ENCODE data around the gene LPP. TPM values are rescaled to one million over a fixed set of nuclear protein-coding genes. Genes with fewer than 3 reads are reported as not detected.

The LPP gene
- total RNA-seq, 1 donor from 2014 or later: 23.1 TPM

DNA sequence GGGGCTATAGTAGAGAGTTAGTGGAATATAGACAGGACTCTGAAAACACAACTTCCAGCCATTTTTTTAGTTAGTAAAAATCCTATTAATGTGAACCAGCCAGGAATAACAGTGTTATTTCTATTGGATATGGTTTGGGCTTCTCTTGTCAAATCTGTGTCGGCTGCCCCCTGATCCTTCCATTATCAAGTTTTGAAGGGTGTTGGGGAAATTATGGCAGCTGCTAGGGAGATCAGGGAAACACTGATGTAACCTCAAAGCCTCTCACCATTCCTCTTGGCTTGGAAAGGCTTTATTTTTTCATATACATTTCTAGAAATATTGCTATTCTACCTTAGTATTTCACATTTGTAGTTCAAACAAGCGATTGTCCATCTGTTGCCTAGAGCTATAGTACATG lies 724.1 kb downstream of the LPP start:
- no peaks in the 10 kb centered on the region for H3K36me3 Mint-ChIP-seq (ENCODE audit: unreplicated experiment)
- TF ChIP-seq, protein P1, sequence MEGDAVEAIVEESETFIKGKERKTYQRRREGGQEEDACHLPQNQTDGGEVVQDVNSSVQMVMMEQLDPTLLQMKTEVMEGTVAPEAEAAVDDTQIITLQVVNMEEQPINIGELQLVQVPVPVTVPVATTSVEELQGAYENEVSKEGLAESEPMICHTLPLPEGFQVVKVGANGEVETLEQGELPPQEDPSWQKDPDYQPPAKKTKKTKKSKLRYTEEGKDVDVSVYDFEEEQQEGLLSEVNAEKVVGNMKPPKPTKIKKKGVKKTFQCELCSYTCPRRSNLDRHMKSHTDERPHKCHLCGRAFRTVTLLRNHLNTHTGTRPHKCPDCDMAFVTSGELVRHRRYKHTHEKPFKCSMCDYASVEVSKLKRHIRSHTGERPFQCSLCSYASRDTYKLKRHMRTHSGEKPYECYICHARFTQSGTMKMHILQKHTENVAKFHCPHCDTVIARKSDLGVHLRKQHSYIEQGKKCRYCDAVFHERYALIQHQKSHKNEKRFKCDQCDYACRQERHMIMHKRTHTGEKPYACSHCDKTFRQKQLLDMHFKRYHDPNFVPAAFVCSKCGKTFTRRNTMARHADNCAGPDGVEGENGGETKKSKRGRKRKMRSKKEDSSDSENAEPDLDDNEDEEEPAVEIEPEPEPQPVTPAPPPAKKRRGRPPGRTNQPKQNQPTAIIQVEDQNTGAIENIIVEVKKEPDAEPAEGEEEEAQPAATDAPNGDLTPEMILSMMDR (IDR thresholded peaks at IDR 0.05; ENCODE audit: partially characterized antibody, unreplicated experiment): no peak
- H3K9me3 Mint-ChIP-seq (ENCODE audit: unreplicated experiment): no peaks in the 10 kb centered on the region
- no peaks in the 10 kb centered on the region for H3K27me3 Mint-ChIP-seq (ENCODE audit: unreplicated experiment)
- DNase-seq: no peak
- H3K4me3 Mint-ChIP-seq (ENCODE audit: unreplicated experiment): no peak overlapping the region
- H3K27ac Mint-ChIP-seq (ENCODE audit: unreplicated experiment): no peak overlapping the region
- H3K4me1 Mint-ChIP-seq (ENCODE audit: low read depth, unreplicated experiment): no peaks in the 10 kb centered on the region

DNA sequence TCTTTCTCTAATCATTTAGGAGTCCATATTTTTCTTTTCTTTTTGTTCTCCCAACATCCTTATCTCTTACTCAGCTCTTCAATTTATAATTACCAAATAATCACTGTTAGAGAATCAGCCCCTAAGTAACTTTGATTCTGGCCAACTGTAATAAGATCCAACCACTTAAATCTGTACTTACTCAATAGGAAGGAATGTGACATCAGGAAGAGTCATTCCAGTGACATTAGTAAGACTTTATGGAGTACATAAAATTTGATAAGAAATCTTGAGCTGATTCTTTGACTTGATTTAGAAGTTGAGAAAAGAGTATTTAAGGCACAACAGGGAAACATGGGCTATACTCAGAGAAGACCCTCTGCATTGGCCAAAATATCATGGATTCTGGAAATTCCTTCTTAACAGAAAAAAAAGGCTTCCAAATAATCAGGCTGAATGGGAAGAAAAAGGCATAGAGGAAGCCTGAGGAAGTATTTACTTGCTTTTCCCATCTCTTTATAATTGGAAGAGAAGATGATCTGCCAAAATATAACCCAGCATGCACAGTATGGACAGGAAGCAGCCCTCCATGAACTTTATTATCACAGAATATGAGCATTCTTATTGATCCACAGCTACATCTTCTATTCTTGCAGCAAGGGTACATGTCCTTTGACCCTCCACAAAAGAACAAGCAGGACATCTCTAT lies 728.1 kb downstream of the LPP start:
- no peak overlapping the region for H3K4me3 Mint-ChIP-seq (ENCODE audit: unreplicated experiment)
- no peaks in the 10 kb centered on the region for H3K9me3 Mint-ChIP-seq (ENCODE audit: unreplicated experiment)
- H3K4me1 Mint-ChIP-seq (ENCODE audit: low read depth, unreplicated experiment): no peaks in the 10 kb centered on the region
- no peak overlapping the region for H3K27ac Mint-ChIP-seq (ENCODE audit: unreplicated experiment)
- TF ChIP-seq, protein P1 (IDR thresholded peaks at IDR 0.05; ENCODE audit: partially characterized antibody, unreplicated experiment): no peak
- no peak for DNase-seq
- H3K36me3 Mint-ChIP-seq (ENCODE audit: unreplicated experiment): no peaks in the 10 kb centered on the region
- H3K27me3 Mint-ChIP-seq (ENCODE audit: unreplicated experiment): no peaks in the 10 kb centered on the region

DNA sequence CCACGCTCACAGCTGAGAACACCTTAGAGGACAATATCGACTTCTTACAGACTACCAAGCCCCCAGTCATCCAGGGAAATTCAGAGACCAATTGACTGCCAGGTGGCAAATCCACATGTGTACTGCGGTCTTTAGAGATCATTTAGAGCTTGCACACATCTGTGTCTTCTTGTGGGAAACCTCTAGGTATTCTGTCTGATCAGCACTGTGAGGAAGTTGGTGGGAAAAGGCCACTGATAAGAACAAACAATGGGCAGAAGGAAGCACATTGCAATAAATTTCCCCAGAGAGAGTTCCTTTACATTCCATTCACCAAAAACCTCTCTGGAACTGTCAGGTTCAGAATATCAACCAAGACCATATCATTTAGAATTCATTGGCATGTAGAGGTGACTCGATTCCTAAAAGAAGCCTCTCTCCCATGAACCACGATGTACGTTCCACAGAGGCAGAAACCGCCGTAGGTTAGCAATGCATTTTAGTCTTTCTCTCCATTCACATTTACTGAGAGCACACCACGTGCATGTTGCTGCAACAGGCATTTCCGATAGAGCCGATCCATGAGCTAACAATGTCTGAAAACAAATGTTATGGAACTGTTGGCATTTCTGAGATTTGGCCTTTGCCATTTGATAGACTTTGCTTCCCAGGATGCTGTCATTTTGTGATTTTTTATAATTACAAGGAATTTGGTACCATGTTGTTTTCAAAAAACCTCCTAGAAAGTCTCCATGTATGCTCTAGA lies 730.5 kb downstream of the LPP start:
- TF ChIP-seq, protein P1 (IDR thresholded peaks at IDR 0.05; ENCODE audit: partially characterized antibody, unreplicated experiment): no peak
- Mint-ChIP-seq H3K9me3 (ENCODE audit: unreplicated experiment) (no peaks in the 10 kb centered on the region), H3K27ac (ENCODE audit: unreplicated experiment) (no peak overlapping the region), H3K4me1 (ENCODE audit: low read depth, unreplicated experiment) (no peaks in the 10 kb centered on the region), H3K27me3 (ENCODE audit: unreplicated experiment) (no peaks in the 10 kb centered on the region), H3K36me3 (ENCODE audit: unreplicated experiment) (no peaks in the 10 kb centered on the region), H3K4me3 (ENCODE audit: unreplicated experiment) (no peak overlapping the region)
- no peak for DNase-seq

DNA sequence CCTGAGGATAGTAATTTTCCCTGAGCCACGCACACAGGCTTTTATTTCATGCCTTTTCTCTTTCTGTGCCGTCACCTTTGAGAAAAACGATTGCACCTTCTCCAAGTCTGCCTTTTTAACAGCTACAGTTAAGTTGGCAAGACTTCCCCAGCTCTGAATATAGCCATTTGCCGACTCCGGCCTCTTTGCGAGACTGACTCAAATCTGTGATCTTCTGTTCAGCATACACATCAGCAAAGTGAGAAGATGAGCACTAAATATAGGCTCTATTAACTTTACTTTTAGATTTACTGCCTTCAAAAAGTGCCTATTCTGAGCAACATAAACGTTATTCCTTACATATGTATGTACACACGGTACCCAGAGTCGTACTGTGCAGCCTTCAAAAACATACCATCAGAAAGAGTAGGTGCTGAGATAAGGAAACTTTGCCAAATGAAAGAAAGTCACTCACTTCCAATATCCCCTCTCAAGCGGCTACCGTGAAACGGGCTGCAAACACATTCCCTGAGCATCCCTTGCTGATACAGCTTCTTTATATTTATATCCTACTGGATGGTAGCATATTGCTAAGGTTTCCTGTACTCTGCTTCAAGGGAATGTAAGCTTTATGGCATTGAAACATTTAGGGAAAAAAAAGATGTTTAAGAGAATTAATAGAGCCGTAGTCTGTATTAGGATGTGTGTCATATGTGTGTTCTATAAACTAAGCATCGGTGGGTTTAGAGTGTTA lies 734.5 kb downstream of the LPP start:
- H3K27me3 Mint-ChIP-seq (ENCODE audit: unreplicated experiment): no peaks in the 10 kb centered on the region
- no peak overlapping the region for H3K4me3 Mint-ChIP-seq (ENCODE audit: unreplicated experiment)
- no peaks in the 10 kb centered on the region for H3K4me1 Mint-ChIP-seq (ENCODE audit: low read depth, unreplicated experiment)
- H3K9me3 Mint-ChIP-seq (ENCODE audit: unreplicated experiment): no peaks in the 10 kb centered on the region
- H3K27ac Mint-ChIP-seq (ENCODE audit: unreplicated experiment): no peak overlapping the region
- no peaks in the 10 kb centered on the region for H3K36me3 Mint-ChIP-seq (ENCODE audit: unreplicated experiment)
- TF ChIP-seq, protein P1 (IDR thresholded peaks at IDR 0.05; ENCODE audit: partially characterized antibody, unreplicated experiment): no peak
- no peak for DNase-seq

All from glutamatergic neuron (in vitro differentiated cells).